HEK293T (cell line): Measurements from ENCODE around the gene HSPA4.

Source experiments
- ELF4 ChIP-seq: fragments of 450-650 bp; IDR thresholded peaks from 2 replicates; pipeline ENCODE4 v1.6.1; 2017; ENCODE audit warnings: antibody characterized with exemption
- L3MBTL2 ChIP-seq: fragments of 450-650 bp; conservative IDR thresholded peaks from 2 replicates; pipeline ENCODE4 v1.6.1; 2016; ENCODE audit warnings: mild to moderate bottlenecking
- SP1 ChIP-seq: fragments of 450-650 bp; IDR thresholded peaks from 2 replicates; pipeline ENCODE4 v1.6.1; 2017

GRCh38 chr5:133034064-133034463 lies 17.7 kb upstream of the HSPA4 start:
- TF ChIP-seq L3MBTL2, result no peak
- no peak for TF ChIP-seq ELF4
- TF ChIP-seq SP1, result no peak
